GM18505 (cell line): ENCODE data around the gene SIK2.
A peak's percentile ranks its signal among the peaks of the same experiment; 100 is the strongest.

Source experiments
- ATAC-seq: cut with Tn5 transposase; IDR thresholded peaks from one replicate; pipeline ENCODE4 v1.9.1; 2021; ENCODE audit not compliant: unreplicated experiment
- POLR2A ChIP-seq: IDR thresholded peaks from 4 replicates; pipeline ENCODE4 v1.6.1; 2011; ENCODE audit warnings: borderline replicate concordance; ENCODE audit not compliant: insufficient read depth, insufficient read length; ENCODE audit errors: extremely low read depth

Gene SIK2

GRCh38 chr11:111748035-111748804, 146.0 kb downstream of the SIK2 start:
- no peak for TF ChIP-seq POLR2A

GRCh38 chr11:111749646-111750045, 147.4 kb downstream of the SIK2 start:
- no peak for ATAC-seq
- no peak for TF ChIP-seq POLR2A

More at GRCh38 chr11:111748035-111748804, 146.0 kb downstream of the SIK2 start:
- ATAC-seq: no peak

DNA sequence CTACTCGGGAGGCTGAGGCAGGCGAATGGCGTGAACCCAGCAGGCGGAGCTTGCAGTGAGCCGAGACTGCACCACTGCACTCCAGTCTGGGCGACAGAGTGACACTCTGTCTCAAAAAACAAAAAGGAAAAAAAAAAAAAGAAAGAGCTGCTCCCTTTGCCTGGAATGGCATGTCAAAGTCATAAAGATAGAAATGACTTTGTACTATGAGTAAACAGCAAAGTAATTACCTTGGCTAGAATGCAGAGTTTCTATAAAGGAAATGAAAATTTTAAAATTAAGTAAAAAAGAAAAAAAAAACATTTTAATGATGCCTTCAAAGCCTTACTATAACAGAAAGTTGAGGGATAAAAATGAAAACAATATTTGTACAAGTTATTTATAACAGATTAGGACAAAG, 153.8 kb downstream of the SIK2 start:
- no peak for TF ChIP-seq POLR2A
- no peak for ATAC-seq

DNA sequence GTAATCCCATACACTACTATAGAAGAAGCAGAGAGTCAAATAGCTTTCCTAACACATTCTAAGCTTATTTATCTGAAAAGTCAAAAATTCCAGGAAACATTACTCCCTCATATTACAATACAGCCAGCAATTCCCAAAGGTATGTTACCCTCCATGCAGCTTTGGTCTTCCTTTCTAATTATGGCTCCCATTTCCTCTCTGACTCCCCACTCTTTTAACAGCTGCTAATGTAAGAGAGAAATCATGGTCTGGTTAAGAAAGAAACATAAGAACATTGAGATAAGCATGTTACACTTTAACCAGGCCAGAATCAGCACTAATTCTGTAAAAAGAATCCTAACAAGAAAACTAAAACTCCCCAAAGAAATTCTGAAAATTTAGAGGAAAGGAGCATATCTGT, 157.1 kb downstream of the SIK2 start:
- no peak for ATAC-seq
- no peak for TF ChIP-seq POLR2A

DNA sequence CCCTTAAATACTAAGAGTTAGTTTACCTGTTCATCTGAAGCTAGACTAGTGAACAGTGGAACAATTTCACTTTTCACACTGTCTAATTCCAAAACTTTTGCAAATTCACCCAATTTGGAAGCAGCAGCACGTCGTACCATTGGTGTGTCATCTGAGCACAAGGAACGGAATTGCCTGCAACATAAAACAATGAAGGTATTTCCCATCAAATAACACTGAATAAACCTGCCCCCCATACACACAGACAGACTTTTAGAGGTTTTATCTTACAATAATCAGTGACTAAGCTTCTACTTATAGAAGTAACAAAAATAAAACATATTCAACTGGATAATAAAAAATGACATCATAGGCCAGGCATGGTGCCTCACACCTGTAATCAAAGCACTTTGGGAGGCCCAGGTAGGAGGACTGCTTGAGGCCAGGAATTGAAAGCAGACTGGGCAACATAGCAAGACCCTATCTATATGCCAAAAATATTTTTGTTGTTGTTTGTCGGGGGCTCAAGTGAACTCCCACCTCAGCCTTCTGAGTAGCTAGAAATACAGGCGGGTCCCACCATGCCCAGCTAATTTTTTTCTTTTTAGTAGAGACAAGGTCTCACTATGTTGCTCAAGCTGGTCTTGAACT, 157.6 kb downstream of the SIK2 start:
- no peak for ATAC-seq
- no peak for TF ChIP-seq POLR2A

DNA sequence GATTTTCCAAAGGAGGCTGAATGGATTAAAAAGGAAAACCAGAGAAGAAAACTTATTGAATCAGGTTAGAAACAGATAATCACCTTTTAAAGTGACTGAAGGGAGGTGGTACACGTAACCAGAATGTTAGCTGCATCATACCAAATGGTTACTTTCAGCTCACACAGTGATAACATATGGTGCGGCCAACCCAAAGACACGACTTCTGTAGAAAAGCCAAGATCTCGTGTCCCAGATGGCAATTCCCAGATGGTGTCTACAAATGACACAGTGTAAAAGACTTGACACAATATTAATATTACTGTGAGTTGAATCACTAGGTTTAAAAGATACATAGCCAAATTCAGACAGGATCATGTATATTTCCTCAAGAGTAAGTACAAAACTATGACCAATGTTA, 158.8 kb downstream of the SIK2 start:
- ATAC-seq: no peak
- no peak for TF ChIP-seq POLR2A

GRCh38 chr11:111762526-111762925, 160.3 kb downstream of the SIK2 start:
- TF ChIP-seq POLR2A: no peak

GRCh38 chr11:111762981-111763643, 160.9 kb downstream of the SIK2 start:
- no peak for TF ChIP-seq POLR2A
- ATAC-seq: no peak

More at GRCh38 chr11:111762526-111762925, 160.3 kb downstream of the SIK2 start:
- no peak for ATAC-seq

DNA sequence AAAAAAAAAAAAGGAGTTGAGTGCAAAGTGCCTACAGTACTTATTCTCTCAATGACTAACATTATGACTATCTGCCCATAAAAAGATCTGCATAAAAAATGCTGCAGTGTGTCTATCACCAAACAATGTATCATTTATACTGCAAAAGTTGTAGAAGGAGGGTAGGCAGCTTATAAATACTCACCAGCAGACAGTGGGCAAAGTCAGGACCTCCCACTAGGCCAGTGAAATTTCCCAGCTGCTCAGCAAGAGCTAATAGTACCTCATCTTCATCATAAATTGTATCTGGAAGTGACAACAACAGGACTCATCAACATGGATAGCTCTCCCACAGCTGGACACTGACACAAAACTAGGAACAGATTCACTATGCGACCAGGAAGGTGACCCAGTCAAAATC, 162.4 kb downstream of the SIK2 start:
- TF ChIP-seq POLR2A: no peak
- no peak for ATAC-seq

DNA sequence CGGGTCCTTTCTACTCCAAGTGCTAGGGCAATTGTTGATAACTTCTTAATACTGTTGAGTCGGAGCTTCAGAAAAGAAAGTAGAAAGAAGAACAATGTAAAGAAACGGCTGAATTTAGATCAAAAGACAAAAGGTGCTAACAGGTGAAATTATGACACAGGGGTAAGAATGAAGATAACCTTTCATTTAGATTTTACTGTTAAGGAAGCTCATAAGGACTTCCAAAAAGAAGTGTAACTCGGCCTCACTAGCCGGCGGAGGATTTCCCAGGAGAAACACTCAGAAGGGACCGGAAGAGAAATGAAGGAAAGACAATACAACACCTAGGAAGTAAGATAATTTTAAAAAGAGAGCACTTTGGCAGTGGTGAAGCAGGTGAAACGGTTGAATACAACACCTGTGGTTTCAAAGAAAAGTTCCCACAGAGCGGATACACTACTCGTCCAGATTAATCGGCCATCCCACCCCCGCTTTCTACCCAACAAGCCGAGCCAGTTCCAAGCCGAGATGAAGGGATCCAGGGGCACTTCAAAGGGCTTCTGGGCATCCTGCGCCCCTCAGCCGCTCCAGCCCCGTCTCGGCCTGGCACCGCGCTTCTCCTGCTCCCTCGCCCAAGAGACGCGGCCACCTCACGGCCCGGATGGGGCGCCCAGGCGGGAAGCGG, 163.2 kb downstream of the SIK2 start:
- peak; percentile 36 for ATAC-seq
- no peak for TF ChIP-seq POLR2A

DNA sequence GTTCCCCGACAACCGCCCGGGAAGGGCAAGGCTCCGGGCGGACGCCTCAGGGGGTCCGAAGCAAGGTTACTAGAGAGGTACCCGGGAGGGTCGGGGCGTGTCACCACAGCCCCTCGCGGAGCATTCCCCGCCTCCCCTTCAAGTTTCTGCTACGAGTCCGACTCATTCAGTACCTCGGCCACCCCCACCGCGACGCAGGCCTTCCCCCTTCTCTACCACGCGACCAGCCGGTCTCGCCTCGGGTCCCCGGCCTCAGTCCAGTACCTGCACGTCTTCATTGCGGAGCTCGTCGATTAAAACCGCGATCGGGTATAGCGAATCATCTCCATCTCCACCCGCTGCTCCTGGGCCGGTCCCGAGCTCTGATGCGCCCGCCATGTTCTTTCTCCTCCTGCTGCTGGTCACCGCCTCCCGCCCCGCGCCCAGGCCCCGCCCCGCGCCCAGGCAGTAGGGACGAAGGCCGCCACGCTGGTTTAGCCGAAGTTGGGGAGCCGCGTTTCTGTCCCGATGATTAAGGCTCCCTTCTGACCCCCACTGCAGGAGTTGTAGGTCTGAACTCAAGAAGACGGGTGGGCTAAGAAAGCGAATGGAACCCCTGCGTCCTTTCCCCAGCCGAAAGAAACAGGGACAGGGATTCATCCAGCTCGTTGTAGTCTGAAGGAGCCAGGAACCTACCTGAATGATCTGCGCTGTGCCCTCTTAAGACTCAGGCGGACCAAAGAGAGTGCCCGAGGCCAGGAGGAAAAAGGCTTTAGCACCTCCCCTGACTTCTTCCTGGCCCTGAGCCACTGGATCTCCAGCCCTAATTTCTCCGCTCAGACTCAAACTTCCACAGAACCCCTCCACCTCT, 164.0 kb downstream of the SIK2 start, which contains the start of gene PPP2R1B:
PPP2R1B (minus strand) TSS at position 406 of the 850 bp plus-strand sequence; CDS start at position 378, 28 bp downstream.
- peak; percentile 76 for TF ChIP-seq POLR2A
- peak; percentile 85 for ATAC-seq

GRCh38 chr11:111766834-111767142, 164.5 kb downstream of the SIK2 start:
- TF ChIP-seq POLR2A: no peak
- ATAC-seq: no peak
